Mucosa of rectum (tissue), 2 donors: ENCODE measurements around the gene ZDHHC17.

Source experiments
- H3K27ac ChIP-seq, 2 donors: one replicate each; pipeline ENCODE4 v1.7.0; 2013; ENCODE audit warnings: inconsistent platforms in 2 of 2, low read depth in 2 of 2, low read length in 2 of 2
- H3K27me3 ChIP-seq, 2 donors: one replicate each; pipeline ENCODE4 v1.7.0; 2013; ENCODE audit warnings: low read length in 2 of 2; ENCODE audit not compliant: control insufficient read depth in 2 of 2, insufficient read depth in 2 of 2
- H3K36me3 ChIP-seq, 2 donors: one replicate each; pipeline ENCODE4 v1.7.0; 2013; ENCODE audit warnings: low read length in 2 of 2; ENCODE audit not compliant: control insufficient read depth in 2 of 2, insufficient read depth in 2 of 2
- H3K4me1 ChIP-seq, 2 donors: one replicate each; pipeline ENCODE4 v1.7.0; 2013; ENCODE audit warnings: low read length in 2 of 2, mild to moderate bottlenecking in 1 of 2; ENCODE audit not compliant: control insufficient read depth in 2 of 2, insufficient read depth in 2 of 2
- H3K4me3 ChIP-seq, 2 donors: one replicate each; pipeline ENCODE4 v1.7.0; 2013; ENCODE audit warnings: low read length in 2 of 2
- H3K9ac ChIP-seq, 2 donors: one replicate each; pipeline ENCODE4 v1.7.0; 2013; ENCODE audit warnings: low read length in 2 of 2, low read depth in 1 of 2, mild to moderate bottlenecking in 1 of 2
- H3K9me3 ChIP-seq, 2 donors: one replicate each; pipeline ENCODE4 v1.7.0; 2013; ENCODE audit warnings: low read length in 2 of 2; ENCODE audit not compliant: control insufficient read depth in 2 of 2
- donor health status: healthy.
- donor health status: Normal muscosa, but diverticular disease.

ZDHHC17 gene

GRCh38 chr12:76738824-76739579 lies 24.9 kb upstream of the ZDHHC17 start:
- no peak overlapping the region for H3K4me3 ChIP-seq
- H3K9ac ChIP-seq, result no peak overlapping the region
- H3K27ac ChIP-seq, result no peak overlapping the region
- no peaks in the 10 kb centered on the region for H3K36me3 ChIP-seq
- no peaks in the 10 kb centered on the region for H3K4me1 ChIP-seq
- no peaks in the 10 kb centered on the region for H3K9me3 ChIP-seq
- H3K27me3 ChIP-seq, result no peaks in the 10 kb centered on the region

DNA sequence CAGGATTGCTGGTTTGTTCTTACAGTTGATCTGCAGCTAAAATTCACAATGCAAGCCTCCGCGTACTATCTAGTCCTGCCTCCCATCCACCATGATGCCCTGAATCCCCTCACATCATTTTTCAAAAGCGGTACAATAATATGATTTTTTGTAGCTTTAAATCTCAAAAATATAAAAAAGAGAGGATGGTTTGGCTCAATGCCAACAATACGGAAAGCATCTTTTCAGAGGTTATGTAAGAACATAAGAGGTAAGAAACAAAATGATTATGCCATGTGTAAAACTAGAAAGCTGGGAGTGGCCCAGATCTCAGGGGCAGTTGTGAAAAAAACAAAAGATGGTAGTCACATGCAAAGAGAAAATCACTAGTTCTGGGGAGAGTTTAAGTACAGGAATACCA lies 24.0 kb upstream of the ZDHHC17 start:
- Histone ChIP-seq H3K9ac (no peak overlapping the region), H3K36me3 (no peaks in the 10 kb centered on the region), H3K27me3 (no peaks in the 10 kb centered on the region), H3K4me1 (no peaks in the 10 kb centered on the region), H3K9me3 (no peaks in the 10 kb centered on the region), H3K4me3 (no peak overlapping the region), H3K27ac (no peak overlapping the region)

- H3K36me3 ChIP-seq, result no peaks in the 10 kb centered on the region
- no peaks in the 10 kb centered on the region for H3K27me3 ChIP-seq
- H3K4me1 ChIP-seq, result no peaks in the 10 kb centered on the region
- no peak overlapping the region for H3K9ac ChIP-seq
- H3K9me3 ChIP-seq, result no peaks in the 10 kb centered on the region
- H3K4me3 ChIP-seq, result no peak overlapping the region
- H3K27ac ChIP-seq, result no peak overlapping the region
Observed at GRCh38 chr12:76740501-76740900, 23.4 kb upstream of the ZDHHC17 start.

DNA sequence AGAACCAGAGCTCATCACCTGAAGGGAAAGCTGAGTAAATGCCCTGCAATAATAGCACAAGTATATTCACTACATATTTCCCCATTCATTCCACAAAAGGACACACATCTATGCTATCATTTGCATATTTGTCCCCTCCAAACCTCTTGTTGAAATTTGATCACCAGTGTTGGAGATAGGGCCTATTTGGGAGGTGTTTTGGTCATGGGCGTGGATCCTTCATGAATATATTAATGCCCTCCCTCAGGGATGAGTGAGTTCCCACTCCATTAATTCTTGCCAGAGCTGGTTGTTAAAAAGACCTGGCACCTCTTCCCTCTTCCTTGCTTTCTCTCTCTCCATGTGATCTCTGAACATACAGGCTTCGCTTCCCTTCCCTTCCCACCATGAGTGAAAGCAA lies 18.6 kb upstream of the ZDHHC17 start:
- H3K27ac ChIP-seq, result no peak overlapping the region
- H3K4me3 ChIP-seq, result no peak overlapping the region
- H3K9me3 ChIP-seq, result no peaks in the 10 kb centered on the region
- no peaks in the 10 kb centered on the region for H3K36me3 ChIP-seq
- no peaks in the 10 kb centered on the region for H3K4me1 ChIP-seq
- H3K27me3 ChIP-seq, result no peaks in the 10 kb centered on the region
- H3K9ac ChIP-seq, result no peak overlapping the region

GRCh38 chr12:76746516-76746915 lies 17.4 kb upstream of the ZDHHC17 start:
- Histone ChIP-seq H3K4me3 (no peak overlapping the region), H3K9ac (no peak overlapping the region), H3K27ac (no peak overlapping the region), H3K4me1 (no peaks in the 10 kb centered on the region), H3K36me3 (no peaks in the 10 kb centered on the region), H3K27me3 (no peaks in the 10 kb centered on the region), H3K9me3 (no peaks in the 10 kb centered on the region)

DNA sequence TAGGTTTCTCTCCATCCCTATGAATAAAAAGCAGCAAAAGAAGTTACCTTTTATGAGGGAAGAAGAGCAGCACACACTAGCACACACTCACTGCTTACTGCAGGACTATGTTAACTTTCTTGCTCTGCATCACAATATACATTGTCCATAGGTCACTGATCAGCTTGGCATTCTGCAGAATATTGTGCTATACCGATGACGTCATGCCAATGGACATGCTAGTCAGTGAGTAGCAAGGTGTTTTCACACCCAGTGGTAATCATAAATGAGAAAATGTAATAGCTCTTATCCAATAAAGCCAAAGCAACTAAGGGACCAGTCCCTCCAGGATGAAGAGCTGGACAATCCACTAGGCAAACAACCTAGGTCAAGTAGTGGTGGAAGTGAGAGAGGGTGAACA lies 16.7 kb upstream of the ZDHHC17 start:
- Histone ChIP-seq H3K9ac (no peak overlapping the region), H3K36me3 (no peaks in the 10 kb centered on the region), H3K27me3 (no peaks in the 10 kb centered on the region), H3K4me3 (no peak overlapping the region), H3K4me1 (no peaks in the 10 kb centered on the region), H3K27ac (no peak overlapping the region), H3K9me3 (no peaks in the 10 kb centered on the region)

GRCh38 chr12:76755829-76756379 lies 8.0 kb upstream of the ZDHHC17 start:
- no peak overlapping the region for H3K9ac ChIP-seq
- no peaks in the 10 kb centered on the region for H3K4me1 ChIP-seq
- H3K36me3 ChIP-seq, result no peaks in the 10 kb centered on the region
- H3K4me3 ChIP-seq, result no peak overlapping the region
- no peaks in the 10 kb centered on the region for H3K27me3 ChIP-seq
- peaks cover 0 to 3% of the 10 kb centered on the region in 2 donors for H3K9me3 ChIP-seq
- H3K27ac ChIP-seq, result no peak overlapping the region

- Histone ChIP-seq H3K9ac (no peak overlapping the region), H3K9me3 (peaks cover 0 to 3% of the 10 kb centered on the region in 2 donors), H3K4me3 (no peak overlapping the region), H3K27me3 (no peaks in the 10 kb centered on the region), H3K27ac (no peak overlapping the region), H3K4me1 (no peaks in the 10 kb centered on the region), H3K36me3 (no peaks in the 10 kb centered on the region)
Observed at GRCh38 chr12:76757694-76758093, 6.2 kb upstream of the ZDHHC17 start.

DNA sequence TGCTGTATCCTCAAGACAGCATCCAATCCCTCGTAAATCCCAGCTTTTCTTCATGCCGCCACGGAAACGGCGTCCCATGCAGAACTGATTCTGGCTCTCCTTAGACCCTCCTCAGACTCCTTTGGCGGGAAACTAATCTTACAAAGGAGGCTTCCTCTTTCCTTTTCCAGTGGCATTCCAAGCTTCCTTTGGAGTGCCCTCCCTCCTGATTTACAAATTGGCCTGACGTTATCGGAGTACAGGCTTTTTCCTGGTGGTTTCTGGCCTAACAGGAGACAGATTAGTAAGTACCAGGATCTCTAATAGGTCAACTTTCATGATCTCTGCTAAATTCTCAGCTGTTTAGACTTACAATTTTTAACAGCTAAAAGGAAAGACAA lies 1.3 kb upstream of the ZDHHC17 start:
- H3K36me3 ChIP-seq, result no peaks in the 10 kb centered on the region
- no peak overlapping the region for H3K9ac ChIP-seq
- H3K9me3 ChIP-seq, result peaks cover 0 to 3% of the 10 kb centered on the region in 2 donors
- H3K27ac ChIP-seq, result peak overlapping the region in 1 of 2 donors; percentile 14
- peaks cover 6 to 7% of the 10 kb centered on the region in 2 donors for H3K4me1 ChIP-seq
- H3K27me3 ChIP-seq, result no peaks in the 10 kb centered on the region
- H3K4me3 ChIP-seq, result no peak overlapping the region

- peak overlapping the region; percentile 94 to 96 for H3K4me3 ChIP-seq
- H3K27me3 ChIP-seq, result no peaks in the 10 kb centered on the region
Observed at GRCh38 chr12:76764856-76765255, 941 bp downstream of the ZDHHC17 start.

More at GRCh38 chr12:76764856-76765255, 941 bp downstream of the ZDHHC17 start:
- Histone ChIP-seq H3K36me3 (no peaks in the 10 kb centered on the region), H3K4me1 (peaks cover 6 to 9% of the 10 kb centered on the region in 2 donors), H3K9ac (peak overlapping the region; percentile 90 to 92), H3K9me3 (no peaks in the 10 kb centered on the region), H3K27ac (peak overlapping the region; percentile 96 to 97)
